ENCODE measurements around the gene LGALS16. TPM values are rescaled to one million over a fixed set of nuclear protein-coding genes. Genes with fewer than 3 reads are reported as not detected.

Gene LGALS16
- total and polyA plus RNA-seq, 2 experiments from 2014 or later = not detected

- H3K4me1 ChIP-seq (ENCODE audit: low read depth) = no peaks in the 10 kb centered on the region
Observed at GRCh38 chr19:39708594-39708993, 52.9 kb downstream of the LGALS16 start.

GRCh38 chr19:39709026-39709872 is 53.5 kb downstream of the LGALS16 start:
- no peaks in the 10 kb centered on the region for H3K4me1 ChIP-seq (ENCODE audit: low read depth)

More at GRCh38 chr19:39708594-39708993, 52.9 kb downstream of the LGALS16 start:
- Histone ChIP-seq H3K36me3 (no peaks in the 10 kb centered on the region), H3K4me3 (no peak overlapping the region), H3K27ac (no peak overlapping the region), H3K9me3 (ENCODE audit: low read depth) (no peaks in the 10 kb centered on the region), H3K27me3 (no peaks in the 10 kb centered on the region)
- TF ChIP-seq, protein P1, sequence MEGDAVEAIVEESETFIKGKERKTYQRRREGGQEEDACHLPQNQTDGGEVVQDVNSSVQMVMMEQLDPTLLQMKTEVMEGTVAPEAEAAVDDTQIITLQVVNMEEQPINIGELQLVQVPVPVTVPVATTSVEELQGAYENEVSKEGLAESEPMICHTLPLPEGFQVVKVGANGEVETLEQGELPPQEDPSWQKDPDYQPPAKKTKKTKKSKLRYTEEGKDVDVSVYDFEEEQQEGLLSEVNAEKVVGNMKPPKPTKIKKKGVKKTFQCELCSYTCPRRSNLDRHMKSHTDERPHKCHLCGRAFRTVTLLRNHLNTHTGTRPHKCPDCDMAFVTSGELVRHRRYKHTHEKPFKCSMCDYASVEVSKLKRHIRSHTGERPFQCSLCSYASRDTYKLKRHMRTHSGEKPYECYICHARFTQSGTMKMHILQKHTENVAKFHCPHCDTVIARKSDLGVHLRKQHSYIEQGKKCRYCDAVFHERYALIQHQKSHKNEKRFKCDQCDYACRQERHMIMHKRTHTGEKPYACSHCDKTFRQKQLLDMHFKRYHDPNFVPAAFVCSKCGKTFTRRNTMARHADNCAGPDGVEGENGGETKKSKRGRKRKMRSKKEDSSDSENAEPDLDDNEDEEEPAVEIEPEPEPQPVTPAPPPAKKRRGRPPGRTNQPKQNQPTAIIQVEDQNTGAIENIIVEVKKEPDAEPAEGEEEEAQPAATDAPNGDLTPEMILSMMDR (IDR thresholded peaks at IDR 0.05; ENCODE audit: low read depth, low read length) = no peak
- no peak for DNase-seq (ENCODE audit: low read depth in 1 of 2, low spot score in 1 of 2)

More at GRCh38 chr19:39709026-39709872, 53.5 kb downstream of the LGALS16 start:
- Histone ChIP-seq H3K36me3 (no peaks in the 10 kb centered on the region), H3K9me3 (ENCODE audit: low read depth) (no peaks in the 10 kb centered on the region), H3K27ac (no peak overlapping the region), H3K4me3 (no peak overlapping the region), H3K27me3 (no peaks in the 10 kb centered on the region)
- DNase-seq (ENCODE audit: low read depth in 1 of 2, low spot score in 1 of 2) = no peak
- TF ChIP-seq, protein P1 (IDR thresholded peaks at IDR 0.05; ENCODE audit: low read depth, low read length) = no peak

Other genes starting within 250 kb of the LGALS16 start
- gene ZFP36, start 249.1 kb upstream of the LGALS16 start, total RNA-seq = 13.6 and 14.6 TPM in 2 replicates
- gene ZFP36, start 249.1 kb upstream of the LGALS16 start, polyA plus RNA-seq = 51.2 and 53.4 TPM in 2 replicates
- gene PLEKHG2, start 243.2 kb upstream of the LGALS16 start, total RNA-seq = 40.7 and 45.4 TPM in 2 replicates
- gene PLEKHG2, start 243.2 kb upstream of the LGALS16 start, polyA plus RNA-seq = 30.5 and 40.0 TPM in 2 replicates
- gene RPS16, start 220.0 kb upstream of the LGALS16 start, total RNA-seq = 369 and 374 TPM in 2 replicates
- gene RPS16, start 220.0 kb upstream of the LGALS16 start, polyA plus RNA-seq = 508 and 542 TPM in 2 replicates
- 106 and 156 TPM in 2 replicates for gene SUPT5H, start 210.3 kb upstream of the LGALS16 start, total RNA-seq
- gene SUPT5H, start 210.3 kb upstream of the LGALS16 start, polyA plus RNA-seq = 145 and 185 TPM in 2 replicates
- 80.4 and 108 TPM in 2 replicates for gene TIMM50, start 175.1 kb upstream of the LGALS16 start, total RNA-seq
- gene TIMM50, start 175.1 kb upstream of the LGALS16 start, polyA plus RNA-seq = 93.3 and 101 TPM in 2 replicates
- gene DLL3, start 157.0 kb upstream of the LGALS16 start, total RNA-seq = 8.0 and 11.7 TPM in 2 replicates
- 12.2 and 13.9 TPM in 2 replicates for gene DLL3, start 157.0 kb upstream of the LGALS16 start, polyA plus RNA-seq
- gene SELENOV, start 140.8 kb upstream of the LGALS16 start, total RNA-seq = 2.0 and 4.3 TPM in 2 replicates
- gene SELENOV, start 140.8 kb upstream of the LGALS16 start, polyA plus RNA-seq = 1.3 and 2.5 TPM in 2 replicates
- 9.5 and 17.5 TPM in 2 replicates for gene EID2B, start 123.1 kb upstream of the LGALS16 start, total RNA-seq
- gene EID2B, start 123.1 kb upstream of the LGALS16 start, polyA plus RNA-seq = 8.4 and 14.1 TPM in 2 replicates
- gene EID2, start 115.8 kb upstream of the LGALS16 start, total RNA-seq = 20.3 and 44.5 TPM in 2 replicates
- gene EID2, start 115.8 kb upstream of the LGALS16 start, polyA plus RNA-seq = 70.2 and 75.0 TPM in 2 replicates
- gene LGALS13, start 53.4 kb upstream of the LGALS16 start, total RNA-seq = not detected in 2 replicates
- gene LGALS13, start 53.4 kb upstream of the LGALS16 start, polyA plus RNA-seq = not detected in 2 replicates
- gene LGALS14, start 48.6 kb downstream of the LGALS16 start, total RNA-seq = not detected in 2 replicates
- not detected in 2 replicates for gene LGALS14, start 48.6 kb downstream of the LGALS16 start, polyA plus RNA-seq
- not detected in 2 replicates for gene CLC, start 82.1 kb downstream of the LGALS16 start, total RNA-seq
- not detected in 2 replicates for gene CLC, start 82.1 kb downstream of the LGALS16 start, polyA plus RNA-seq
- not detected in 2 replicates for gene LEUTX, start 122.9 kb downstream of the LGALS16 start, total RNA-seq
- gene LEUTX, start 122.9 kb downstream of the LGALS16 start, polyA plus RNA-seq = not detected in 2 replicates
- gene DYRK1B, start 178.2 kb downstream of the LGALS16 start, total RNA-seq = 19.2 and 28.6 TPM in 2 replicates
- 22.0 and 31.4 TPM in 2 replicates for gene DYRK1B, start 178.2 kb downstream of the LGALS16 start, polyA plus RNA-seq
- gene FBL, start 190.5 kb downstream of the LGALS16 start, total RNA-seq = 109 and 140 TPM in 2 replicates
- 104 and 124 TPM in 2 replicates for gene FBL, start 190.5 kb downstream of the LGALS16 start, polyA plus RNA-seq

Data from cardiac muscle cell (in vitro differentiated cells and primary cell).